Measurements from ENCODE around the gene TC2N.

DNA sequence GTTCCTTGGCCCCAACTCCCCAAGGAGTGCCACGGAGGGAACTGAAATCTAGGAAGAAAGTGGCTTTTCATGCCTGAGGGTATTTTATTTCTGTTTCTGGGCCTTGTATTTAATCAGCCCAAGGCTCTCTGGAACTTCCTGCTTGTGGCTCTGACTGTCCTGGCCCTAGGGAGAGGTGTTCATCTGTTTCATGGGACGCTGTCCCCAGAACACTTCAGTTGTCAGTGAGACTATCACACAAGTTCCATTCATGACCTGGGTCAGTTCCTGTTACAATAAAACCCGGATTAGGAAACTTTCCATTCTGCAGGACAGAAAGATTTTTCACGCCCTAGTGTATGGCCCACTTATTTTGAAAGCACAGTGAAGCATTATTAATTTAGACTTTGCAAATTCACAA, 18.5 kb upstream of the TC2N start:
- TF ChIP-seq, protein P1, sequence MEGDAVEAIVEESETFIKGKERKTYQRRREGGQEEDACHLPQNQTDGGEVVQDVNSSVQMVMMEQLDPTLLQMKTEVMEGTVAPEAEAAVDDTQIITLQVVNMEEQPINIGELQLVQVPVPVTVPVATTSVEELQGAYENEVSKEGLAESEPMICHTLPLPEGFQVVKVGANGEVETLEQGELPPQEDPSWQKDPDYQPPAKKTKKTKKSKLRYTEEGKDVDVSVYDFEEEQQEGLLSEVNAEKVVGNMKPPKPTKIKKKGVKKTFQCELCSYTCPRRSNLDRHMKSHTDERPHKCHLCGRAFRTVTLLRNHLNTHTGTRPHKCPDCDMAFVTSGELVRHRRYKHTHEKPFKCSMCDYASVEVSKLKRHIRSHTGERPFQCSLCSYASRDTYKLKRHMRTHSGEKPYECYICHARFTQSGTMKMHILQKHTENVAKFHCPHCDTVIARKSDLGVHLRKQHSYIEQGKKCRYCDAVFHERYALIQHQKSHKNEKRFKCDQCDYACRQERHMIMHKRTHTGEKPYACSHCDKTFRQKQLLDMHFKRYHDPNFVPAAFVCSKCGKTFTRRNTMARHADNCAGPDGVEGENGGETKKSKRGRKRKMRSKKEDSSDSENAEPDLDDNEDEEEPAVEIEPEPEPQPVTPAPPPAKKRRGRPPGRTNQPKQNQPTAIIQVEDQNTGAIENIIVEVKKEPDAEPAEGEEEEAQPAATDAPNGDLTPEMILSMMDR (IDR thresholded peaks at IDR 0.05): no peak
- TF ChIP-seq EP300 (IDR thresholded peaks at IDR 0.05): no peak
- TF ChIP-seq POLR2A (IDR thresholded peaks at IDR 0.05): no peak
